ENCODE results near the gene ANKS1A. TPM values are rescaled to one million over a fixed set of nuclear protein-coding genes. Genes with fewer than 3 reads are reported as not detected.

Gene ANKS1A
- total RNA-seq, 2 donors from 2014 or later: 20.5 to 68.4 TPM

- no peak overlapping the region for H3K27ac ChIP-seq
- H3K9me3 ChIP-seq: no peaks in the 10 kb centered on the region
- no peaks in the 10 kb centered on the region for H3K27me3 ChIP-seq (replicated peaks; ENCODE audit: insufficient read depth)
- intact Hi-C loops (cut with DNase I): no loop called here
- 90% methylated on average over 5 of the region's 5 CpGs for WGBS
- no peak for DNase-seq (ENCODE audit: low spot score)
- peaks cover 5% of the 10 kb centered on the region for H3K4me1 ChIP-seq (replicated peaks)
- H3K4me3 ChIP-seq: no peak overlapping the region
- no peaks in the 10 kb centered on the region for H3K36me3 ChIP-seq
- TF ChIP-seq POLR2A (IDR thresholded peaks at IDR 0.05) (no peak), POLR2AphosphoS5 (IDR thresholded peaks at IDR 0.05) (no peak), CTCF (IDR thresholded peaks at IDR 0.05) (no peak)
Measured at GRCh38 chr6:35038076-35038475, 149.0 kb downstream of the ANKS1A start.

GRCh38 chr6:35040398-35040797 is 151.3 kb downstream of the ANKS1A start:
- Histone ChIP-seq H3K27ac (no peak overlapping the region), H3K36me3 (no peaks in the 10 kb centered on the region), H3K27me3 (replicated peaks; ENCODE audit: insufficient read depth) (no peaks in the 10 kb centered on the region), H3K4me3 (no peak overlapping the region), H3K9me3 (no peaks in the 10 kb centered on the region), H3K4me1 (replicated peaks) (peaks cover 8% of the 10 kb centered on the region)
- intact Hi-C loops (cut with DNase I): no loop called here
- TF ChIP-seq POLR2A (IDR thresholded peaks at IDR 0.05) (no peak), POLR2AphosphoS5 (IDR thresholded peaks at IDR 0.05) (no peak), CTCF (IDR thresholded peaks at IDR 0.05) (no peak)
- WGBS: 91% methylated on average over 1 of the region's 1 CpG
- DNase-seq (ENCODE audit: low spot score): no peak

- no peak overlapping the region for H3K4me3 ChIP-seq
- no peak overlapping the region for H3K27ac ChIP-seq
- TF ChIP-seq POLR2AphosphoS5 (IDR thresholded peaks at IDR 0.05) (no peak), CTCF (IDR thresholded peaks at IDR 0.05) (no peak), POLR2A (IDR thresholded peaks at IDR 0.05) (no peak)
- H3K27me3 ChIP-seq (replicated peaks; ENCODE audit: insufficient read depth): no peaks in the 10 kb centered on the region
- 75% methylated on average over 4 of the region's 4 CpGs for WGBS
- H3K9me3 ChIP-seq: no peaks in the 10 kb centered on the region
- intact Hi-C loops (cut with DNase I): no loop called here
- no peaks in the 10 kb centered on the region for H3K36me3 ChIP-seq
- DNase-seq (ENCODE audit: low spot score): no peak
- H3K4me1 ChIP-seq (replicated peaks): peaks cover 6% of the 10 kb centered on the region
Measured at GRCh38 chr6:35041086-35041861, 152.2 kb downstream of the ANKS1A start.

GRCh38 chr6:35042031-35042815 is 153.2 kb downstream of the ANKS1A start:
- Histone ChIP-seq H3K4me3 (no peak overlapping the region), H3K27me3 (replicated peaks; ENCODE audit: insufficient read depth) (no peaks in the 10 kb centered on the region), H3K27ac (no peak overlapping the region), H3K36me3 (no peaks in the 10 kb centered on the region), H3K4me1 (replicated peaks) (peaks cover 6% of the 10 kb centered on the region), H3K9me3 (no peaks in the 10 kb centered on the region)
- no peak for TF ChIP-seq POLR2AphosphoS5 (IDR thresholded peaks at IDR 0.05)
- TF ChIP-seq POLR2A (IDR thresholded peaks at IDR 0.05): no peak
- no peak for TF ChIP-seq CTCF (IDR thresholded peaks at IDR 0.05)
- intact Hi-C loops (cut with DNase I): no loop called here
- DNase-seq (ENCODE audit: low spot score): no peak
- WGBS: 91% methylated on average over 9 of the region's 9 CpGs
